Measurements from ENCODE around the gene CA11. TPM values are rescaled to one million over a fixed set of nuclear protein-coding genes. Genes with fewer than 3 reads are reported as not detected.

The CA11 gene
- total and polyA plus RNA-seq, 2 donors (not counting 1 experiment from before 2014, with no cell fraction given), result 1.7 to 4.1 TPM

GRCh38 chr19:48656840-48657474 lies 11.0 kb upstream of the CA11 start:
- Histone ChIP-seq H3K4me2 (ENCODE audit: extremely low read depth, insufficient read depth, low read length) (no peak overlapping the region), H3K9me3 (ENCODE audit: control insufficient read depth, insufficient read depth, low read depth, low read length) (no peaks in the 10 kb centered on the region), H3K27ac (ENCODE audit: insufficient read depth, low read length) (peak overlapping the region; percentile 22), H3K27me3 (ENCODE audit: control insufficient read depth, insufficient read depth, low read length) (no peaks in the 10 kb centered on the region), H3K36me3 (ENCODE audit: control insufficient read depth, insufficient read depth, low read length) (no peaks in the 10 kb centered on the region), H3K9ac (ENCODE audit: insufficient read depth, low read length) (no peak overlapping the region), H3K4me1 (ENCODE audit: control insufficient read depth, extremely low read depth, insufficient read depth, low read length) (peaks cover 9% of the 10 kb centered on the region), H2AFZ (ENCODE audit: low read length) (no peak overlapping the region), H3K79me2 (ENCODE audit: control insufficient read depth, insufficient read depth, low read length) (no peaks in the 10 kb centered on the region), H4K20me1 (ENCODE audit: control insufficient read depth, extremely low read depth, insufficient read depth, low read length) (no peaks in the 10 kb centered on the region), H3K4me3 (replicated peaks in 1 of 4; ENCODE audit: control extremely low read depth in 1 of 4, insufficient read depth in 1 of 4, low read depth in 3 of 4, low read length in 4 of 4) (no peak overlapping the region)
- TF ChIP-seq EZH2 (IDR thresholded peaks at IDR 0.05; ENCODE audit: low read length, missing control alignments) (no peak), CTCF (conservative IDR thresholded peaks at IDR 0.05 in 1 of 2, IDR thresholded peaks at IDR 0.05 in 1 of 2; ENCODE audit: low read depth in 1 of 2, low read length in 2 of 2) (no peak)
- peak; percentile 93 for DNase-seq (ENCODE audit: low read depth in 2 of 2)

- peak overlapping the region; percentile 35 for H3K4me2 ChIP-seq (ENCODE audit: extremely low read depth, insufficient read depth, low read length)
- H3K4me3 ChIP-seq (replicated peaks in 1 of 4; ENCODE audit: control extremely low read depth in 1 of 4, insufficient read depth in 1 of 4, low read depth in 3 of 4, low read length in 4 of 4), result no peak overlapping the region
- H3K4me1 ChIP-seq (ENCODE audit: control insufficient read depth, extremely low read depth, insufficient read depth, low read length), result peaks cover 9% of the 10 kb centered on the region
- no peak overlapping the region for H3K9ac ChIP-seq (ENCODE audit: insufficient read depth, low read length)
- TF ChIP-seq EZH2 (IDR thresholded peaks at IDR 0.05; ENCODE audit: low read length, missing control alignments) (no peak), CTCF (conservative IDR thresholded peaks at IDR 0.05 in 1 of 2, IDR thresholded peaks at IDR 0.05 in 1 of 2; ENCODE audit: low read depth in 1 of 2, low read length in 2 of 2) (no peak)
- no peaks in the 10 kb centered on the region for H3K27me3 ChIP-seq (ENCODE audit: control insufficient read depth, insufficient read depth, low read length)
- H3K36me3 ChIP-seq (ENCODE audit: control insufficient read depth, insufficient read depth, low read length), result no peaks in the 10 kb centered on the region
- no peak overlapping the region for H3K27ac ChIP-seq (ENCODE audit: insufficient read depth, low read length)
- peak overlapping the region; percentile 9 for H2AFZ ChIP-seq (ENCODE audit: low read length)
- no peaks in the 10 kb centered on the region for H3K79me2 ChIP-seq (ENCODE audit: control insufficient read depth, insufficient read depth, low read length)
- no peaks in the 10 kb centered on the region for H3K9me3 ChIP-seq (ENCODE audit: control insufficient read depth, insufficient read depth, low read depth, low read length)
- H4K20me1 ChIP-seq (ENCODE audit: control insufficient read depth, extremely low read depth, insufficient read depth, low read length), result no peaks in the 10 kb centered on the region
- peak; percentile 21 to 33 for DNase-seq (ENCODE audit: low read depth in 2 of 2)
Observed at GRCh38 chr19:48654299-48655059, 8.5 kb upstream of the CA11 start.

- no peak for TF ChIP-seq EZH2 (IDR thresholded peaks at IDR 0.05; ENCODE audit: low read length, missing control alignments)
- Histone ChIP-seq H3K27ac (ENCODE audit: insufficient read depth, low read length) (no peak overlapping the region), H3K36me3 (ENCODE audit: control insufficient read depth, insufficient read depth, low read length) (no peaks in the 10 kb centered on the region), H4K20me1 (ENCODE audit: control insufficient read depth, extremely low read depth, insufficient read depth, low read length) (no peaks in the 10 kb centered on the region), H3K9ac (ENCODE audit: insufficient read depth, low read length) (no peak overlapping the region), H3K4me2 (ENCODE audit: extremely low read depth, insufficient read depth, low read length) (no peak overlapping the region), H3K27me3 (ENCODE audit: control insufficient read depth, insufficient read depth, low read length) (no peaks in the 10 kb centered on the region), H3K9me3 (ENCODE audit: control insufficient read depth, insufficient read depth, low read depth, low read length) (no peaks in the 10 kb centered on the region), H3K4me1 (ENCODE audit: control insufficient read depth, extremely low read depth, insufficient read depth, low read length) (peaks cover 5% of the 10 kb centered on the region), H2AFZ (ENCODE audit: low read length) (no peak overlapping the region), H3K79me2 (ENCODE audit: control insufficient read depth, insufficient read depth, low read length) (no peaks in the 10 kb centered on the region), H3K4me3 (replicated peaks in 1 of 4; ENCODE audit: control extremely low read depth in 1 of 4, insufficient read depth in 1 of 4, low read depth in 3 of 4, low read length in 4 of 4) (no peak overlapping the region)
- no peak for DNase-seq (ENCODE audit: low read depth in 2 of 2)
Observed at GRCh38 chr19:48651683-48652048, 5.7 kb upstream of the CA11 start.
